Keratinocyte (primary cell): ENCODE results near the gene GNAL. TPM values are rescaled to one million over a fixed set of nuclear protein-coding genes. Genes with fewer than 3 reads are reported as not detected.

Experiments used
- DNase-seq: peaks from one replicate; pipeline ENCODE4 v3.0.0-alpha.2; 2011; ENCODE audit warnings: low read depth, missing footprints, low spot score
- FAIRE-seq: peaks from 2 replicates; lab custom pipeline; 2011; peaks lifted over from hg19 to GRCh38; lab: Jason Lieb, UNC
- H2AFZ ChIP-seq: 2 replicates; pipeline ENCODE4 v1.6.0; 2012; ENCODE audit warnings: low read length, control low read depth, inconsistent platforms; ENCODE audit not compliant: control insufficient read depth
- H3K27ac ChIP-seq: 2 replicates; pipeline ENCODE4 v1.5.1; 2011; ENCODE audit warnings: low read length; ENCODE audit not compliant: control insufficient read depth, insufficient read depth
- H3K27me3 ChIP-seq: 3 replicates; pipeline ENCODE4 v1.6.0; 2011; ENCODE audit warnings: low read length; ENCODE audit not compliant: control insufficient read depth, insufficient read depth; ENCODE audit errors: extremely low read depth
- H3K36me3 ChIP-seq, 2 experiments: 2 replicates in 1 of 2; 3 replicates in 1 of 2; pipeline ENCODE4 v1.5.1; 2011; ENCODE audit warnings: low read length in 2 of 2, mild to moderate bottlenecking in 1 of 2; ENCODE audit not compliant: control insufficient read depth in 2 of 2, insufficient read depth in 2 of 2; ENCODE audit errors: extremely low read depth in 1 of 2
- H3K4me1 ChIP-seq: 3 replicates; pipeline ENCODE4 v1.5.1; 2011; ENCODE audit warnings: low read length; ENCODE audit not compliant: control insufficient read depth, insufficient read depth; ENCODE audit errors: extremely low read depth
- H3K4me2 ChIP-seq: 3 replicates; pipeline ENCODE4 v1.6.0; 2011; ENCODE audit warnings: low read depth, low read length; ENCODE audit not compliant: control insufficient read depth, insufficient read depth; ENCODE audit errors: extremely low read depth
- H3K4me3 ChIP-seq, 3 experiments: fragments of 200-600 bp in 1 of 3; sonication (generic) in 1 of 3; 2 replicates in 2 of 3; 3 replicates in 1 of 3; pipeline ENCODE4 v1.5.1; 2011 to 2016; ENCODE audit warnings: low read length in 3 of 3, mild to moderate bottlenecking in 3 of 3, control low read depth in 2 of 3, inconsistent platforms in 1 of 3, low read depth in 1 of 3, mixed read lengths in 1 of 3, mixed run types in 1 of 3, moderate library complexity in 1 of 3; ENCODE audit not compliant: control insufficient read depth in 2 of 3, insufficient read depth in 2 of 3; ENCODE audit errors: extremely low read depth in 1 of 3
- H3K79me2 ChIP-seq: 2 replicates; pipeline ENCODE4 v1.6.0; 2012; ENCODE audit warnings: low read length; ENCODE audit not compliant: control insufficient read depth, insufficient read depth
- H3K9ac ChIP-seq: 3 replicates; pipeline ENCODE4 v1.6.0; 2011; ENCODE audit warnings: low read length; ENCODE audit not compliant: control insufficient read depth, insufficient read depth; ENCODE audit errors: extremely low read depth
- H3K9me1 ChIP-seq: 3 replicates; pipeline ENCODE4 v1.6.0; 2011; ENCODE audit warnings: low read length; ENCODE audit not compliant: control insufficient read depth, insufficient read depth; ENCODE audit errors: extremely low read depth
- H3K9me3 ChIP-seq: 2 replicates; pipeline ENCODE4 v1.5.1; 2012; ENCODE audit warnings: low read depth, low read length; ENCODE audit not compliant: control insufficient read depth
- H4K20me1 ChIP-seq: 3 replicates; pipeline ENCODE4 v1.6.0; 2011; ENCODE audit warnings: low read length; ENCODE audit not compliant: control insufficient read depth, insufficient read depth; ENCODE audit errors: extremely low read depth
- CTCF ChIP-seq, 3 experiments: IDR thresholded peaks in 1 of 3; conservative IDR thresholded peaks in 1 of 3; optimal IDR thresholded peaks in 1 of 3; 2 replicates in 2 of 3; 3 replicates in 1 of 3; pipeline versions ENCODE3 to v1.5.1; 2011; ENCODE audit warnings: low read length in 3 of 3, mild to moderate bottlenecking in 3 of 3, moderate library complexity in 2 of 3, control low read depth in 1 of 3, inconsistent platforms in 1 of 3; ENCODE audit not compliant: insufficient read depth in 2 of 3; ENCODE audit errors: extremely low read depth in 1 of 3
- EZH2 ChIP-seq: IDR thresholded peaks from one replicate; pipeline ENCODE4 v1.6.1; 2012; ENCODE audit warnings: inconsistent platforms, mild to moderate bottlenecking, low read length, moderate library complexity
- dilution Hi-C: fragments of 300-500 bp; cut with MboI; formaldehyde crosslinking; loops from one replicate; pipeline ENCODE4 v1.7.0; 2020; ENCODE audit warnings: low sequenced_read_pairs; ENCODE audit not compliant: extremely low pct_ligation_motif_present
- polyA plus RNA-seq, 5 experiments: library from polyadenylated mRNA; depleted of rRNA in 3 of 5; stranded (reverse) in 3 of 5; stranded (forward) in 1 of 5; unstranded in 1 of 5; fragments of >200 nt; gene quantifications; 1 replicate in 1 of 5; 2 replicates in 3 of 5; 3 replicates in 1 of 5; pipeline versions ENCODE4 v1.2.1 to v1.2.3, GENCODE V29; 2011 to 2012; ENCODE audit warnings: missing spikeins in 2 of 5, low read depth in 1 of 5, low replicate concordance in 1 of 5

The GNAL gene
- polyA plus RNA-seq, 1 donor (not counting 4 experiments of a cell fraction or from before 2014, with no cell fraction given), result 30.0 TPM

GRCh38 chr18:11859903-11860407 lies 170.9 kb downstream of the GNAL start:
- DNase-seq, result peak; percentile 99

GRCh38 chr18:11860594-11861450 lies 171.8 kb downstream of the GNAL start:
- Histone ChIP-seq H3K79me2 (peaks cover 3% of the 10 kb centered on the region), H3K9ac (no peak overlapping the region), H3K9me3 (no peaks in the 10 kb centered on the region), H3K4me2 (peak overlapping the region; percentile 65), H3K27ac (peak overlapping the region; percentile 96), H3K27me3 (no peaks in the 10 kb centered on the region), H3K9me1 (no peaks in the 10 kb centered on the region), H4K20me1 (no peaks in the 10 kb centered on the region), H3K4me3 (no peak overlapping the region), H3K4me1 (peaks cover 42% of the 10 kb centered on the region), H2AFZ (no peak overlapping the region), H3K36me3 (peaks cover 0 to 3% of the 10 kb centered on the region in 2 experiments)
- dilution Hi-C loops, result no loop called here
- no peak for FAIRE-seq
- no peak for TF ChIP-seq CTCF (optimal IDR thresholded peaks at IDR 0.05 in 1 of 3, IDR thresholded peaks at IDR 0.05 in 1 of 3, conservative IDR thresholded peaks at IDR 0.05 in 1 of 3; ENCODE audit: extremely low read depth in 1 of 3, insufficient read depth in 2 of 3, low read length in 3 of 3)
- no peak for TF ChIP-seq EZH2
- no peak for DNase-seq

More at GRCh38 chr18:11859903-11860407, 170.9 kb downstream of the GNAL start:
- no peaks in the 10 kb centered on the region for H3K9me3 ChIP-seq
- peak; percentile 34 to 38 (median 34) for TF ChIP-seq CTCF (optimal IDR thresholded peaks at IDR 0.05 in 1 of 3, IDR thresholded peaks at IDR 0.05 in 1 of 3, conservative IDR thresholded peaks at IDR 0.05 in 1 of 3; ENCODE audit: extremely low read depth in 1 of 3, insufficient read depth in 2 of 3, low read length in 3 of 3)
- no peak for TF ChIP-seq EZH2
- no peaks in the 10 kb centered on the region for H4K20me1 ChIP-seq
- peaks cover 3% of the 10 kb centered on the region for H3K79me2 ChIP-seq
- H3K4me1 ChIP-seq, result peaks cover 42% of the 10 kb centered on the region
- H3K4me3 ChIP-seq, result peak overlapping the region in 1 of 3 experiments; percentile 53
- no peaks in the 10 kb centered on the region for H3K9me1 ChIP-seq
- H3K9ac ChIP-seq, result peak overlapping the region; percentile 69
- peak overlapping the region; percentile 16 for H2AFZ ChIP-seq
- peak overlapping the region; percentile 96 for H3K27ac ChIP-seq
- FAIRE-seq, result peak; percentile 98
- H3K36me3 ChIP-seq, result peaks cover 0 to 3% of the 10 kb centered on the region in 2 experiments
- H3K4me2 ChIP-seq, result peak overlapping the region; percentile 81
- H3K27me3 ChIP-seq, result no peaks in the 10 kb centered on the region
- dilution Hi-C loops, result no loop called here
